CD14-positive monocyte (primary cell): Measurements from ENCODE around the gene APOBEC3B. TPM values are rescaled to one million over a fixed set of nuclear protein-coding genes. Genes with fewer than 3 reads are reported as not detected.
A peak's percentile ranks its signal among the peaks of the same experiment; 100 is the strongest.

Source experiments
- DNase-seq, 3 donors: peaks; one replicate each; pipeline ENCODE4 v3.0.0-alpha.2; 2011 to 2022
- H2AFZ ChIP-seq: 2 replicates; pipeline ENCODE4 v1.6.0; 2012; ENCODE audit warnings: mild to moderate bottlenecking, low read depth, low read length, inconsistent platforms; ENCODE audit not compliant: insufficient read depth, poor library complexity, severe bottlenecking
- H3K27ac ChIP-seq, 2 donors: 1 replicate in 1 of 2; 2 replicates in 1 of 2; pipeline ENCODE4 v1.5.1; 2012 to 2013; ENCODE audit warnings: low read length in 2 of 2, control low read depth in 1 of 2, inconsistent platforms in 1 of 2, low read depth in 1 of 2, mild to moderate bottlenecking in 1 of 2
- H3K27me3 ChIP-seq, 2 donors: one replicate each; pipeline versions ENCODE4 v1.6.0 to v1.6.1; 2011 to 2013; ENCODE audit warnings: low read length in 2 of 2; ENCODE audit not compliant: control insufficient read depth in 2 of 2, insufficient read depth in 2 of 2
- H3K36me3 ChIP-seq, 2 donors: replicated peaks in 1 of 2; 1 replicate in 1 of 2; 2 replicates in 1 of 2; pipeline versions ENCODE4 v1.5.1 to v1.6.1; 2012 to 2013; ENCODE audit warnings: low read length in 2 of 2, control low read depth in 1 of 2, inconsistent platforms in 1 of 2, mild to moderate bottlenecking in 1 of 2; ENCODE audit not compliant: insufficient read depth in 2 of 2, control insufficient read depth in 1 of 2
- H3K4me1 ChIP-seq, 2 donors: 1 replicate in 1 of 2; 2 replicates in 1 of 2; pipeline versions ENCODE4 v1.5.1 to v1.6.1; 2012 to 2013; ENCODE audit warnings: low read length in 2 of 2, control low read depth in 1 of 2, inconsistent platforms in 1 of 2, mild to moderate bottlenecking in 1 of 2, moderate library complexity in 1 of 2; ENCODE audit not compliant: insufficient read depth in 2 of 2, control insufficient read depth in 1 of 2
- H3K4me2 ChIP-seq: replicated peaks from 2 replicates; pipeline ENCODE3; 2012; ENCODE audit warnings: low read length, moderate library complexity, mild to moderate bottlenecking; ENCODE audit not compliant: poor library complexity, severe bottlenecking; ENCODE audit errors: extremely low read depth
- H3K4me3 ChIP-seq, 3 experiments: fragments of 200-600 bp in 1 of 3; sonication (generic) in 1 of 3; replicated peaks in 1 of 3; 1 replicate in 2 of 3; 2 replicates in 1 of 3; pipeline ENCODE4 v1.5.1; 2011 to 2013; ENCODE audit warnings: low read length in 3 of 3, mild to moderate bottlenecking in 3 of 3, control low read depth in 2 of 3, low read depth in 2 of 3, inconsistent platforms in 1 of 3, moderate library complexity in 1 of 3
- H3K79me2 ChIP-seq: 2 replicates; pipeline ENCODE4 v1.6.0; 2012; ENCODE audit warnings: mild to moderate bottlenecking, control low read depth, inconsistent platforms, low read length, moderate library complexity; ENCODE audit not compliant: insufficient read depth
- H3K9ac ChIP-seq: 2 replicates; pipeline ENCODE4 v1.6.0; 2017; ENCODE audit warnings: low read length, mild to moderate bottlenecking; ENCODE audit not compliant: insufficient read depth, poor library complexity, severe bottlenecking
- H3K9me3 ChIP-seq, 2 donors: replicated peaks in 1 of 2; 1 replicate in 1 of 2; 2 replicates in 1 of 2; pipeline versions ENCODE4 v1.5.1 to v1.6.1; 2012 to 2013; ENCODE audit warnings: low read length in 2 of 2, control low read depth in 1 of 2; ENCODE audit not compliant: control insufficient read depth in 1 of 2, insufficient read depth in 1 of 2
- H4K20me1 ChIP-seq: 2 replicates; pipeline ENCODE4 v1.6.0; 2012; ENCODE audit warnings: mild to moderate bottlenecking, low read length, control low read depth, moderate library complexity; ENCODE audit not compliant: insufficient read depth
- H3K27ac Mint-ChIP-seq, 7 donors: one replicate each; pipeline ENCODE4 v1.8.0; 2020; ENCODE audit warnings: mild to moderate bottlenecking in 7 of 7, mixed read lengths in 7 of 7, moderate library complexity in 6 of 7, inconsistent platforms in 2 of 7
- H3K27me3 Mint-ChIP-seq, 3 donors: one replicate each; pipeline ENCODE4 v1.8.0; 2021 to 2022; ENCODE audit warnings: low read depth in 3 of 3, mild to moderate bottlenecking in 3 of 3, mixed read lengths in 3 of 3, moderate library complexity in 3 of 3, inconsistent platforms in 1 of 3
- H3K36me3 Mint-ChIP-seq, 2 donors: one replicate each; pipeline ENCODE4 v1.8.0; 2020; ENCODE audit warnings: mixed read lengths in 2 of 2, inconsistent platforms in 1 of 2, mild to moderate bottlenecking in 1 of 2
- H3K4me1 Mint-ChIP-seq: one replicate; pipeline ENCODE4 v1.8.0; 2020; ENCODE audit warnings: mild to moderate bottlenecking, mixed read lengths
- H3K4me3 Mint-ChIP-seq, 2 donors: one replicate each; pipeline ENCODE4 v1.8.0; 2020; ENCODE audit warnings: mild to moderate bottlenecking in 2 of 2, mixed read lengths in 2 of 2, moderate library complexity in 1 of 2
- H3K9me3 Mint-ChIP-seq, 7 donors: one replicate each; pipeline ENCODE4 v1.8.0; 2020 to 2022; ENCODE audit warnings: mixed read lengths in 7 of 7, mild to moderate bottlenecking in 6 of 7, moderate library complexity in 6 of 7, inconsistent platforms in 2 of 7
- WGBS: methylation state at CpG from one replicate; pipeline ENCODE4 v1.1.5; 2013; ENCODE audit warnings: missing lambda C conversion rate; ENCODE audit not compliant: insufficient coverage; 5-methylcytosine and 5-hydroxymethylcytosine counted together
- intact Hi-C, 2 donors: fragments of 100-400 bp; cut with micrococcal nuclease; formaldehyde crosslinking; loops; one replicate each; pipeline versions ENCODE4 v1.15.0 to v1.15.1; 2023
- polyA plus RNA-seq, 3 donors: library from polyadenylated mRNA; depleted of rRNA in 1 of 3; unstranded in 2 of 3; stranded (reverse) in 1 of 3; fragments of 300-500 nt in 2 of 3; fragments of >200 nt in 1 of 3; fragmentation: Illumina TruSeq in 2 of 3; gene quantifications; 1 replicate in 2 of 3; 2 replicates in 1 of 3; pipeline ENCODE4 v1.2.3, GENCODE V29; 2012 to 2021
- TF ChIP-seq, protein P1 (sequence below): fragments of 200-600 bp; IDR thresholded peaks from one replicate; pipeline ENCODE4 v1.8.0; 2022; ENCODE audit warnings: antibody characterized with exemption, mild to moderate bottlenecking

Gene APOBEC3B
- polyA plus RNA-seq, 3 donors: 0.40 to 48.2 (median 12.6) TPM

DNA sequence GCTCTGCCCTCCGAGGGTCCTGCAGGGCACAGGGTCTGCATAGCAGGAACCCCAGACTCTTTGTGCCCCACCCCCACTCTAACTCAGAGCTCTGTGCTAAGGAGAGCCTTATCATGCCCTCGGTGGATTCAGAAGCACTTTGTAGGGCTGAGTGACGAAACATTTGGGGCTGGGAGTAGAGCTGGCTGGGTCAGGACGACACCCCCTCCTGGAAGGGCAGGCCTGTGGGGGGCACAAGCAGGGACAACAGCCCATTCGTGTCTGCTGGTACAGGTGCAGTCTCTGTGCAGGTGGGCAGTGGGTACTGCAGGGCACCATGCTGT, 15.8 kb upstream of the APOBEC3B start:
- Histone ChIP-seq H3K79me2 (no peaks in the 10 kb centered on the region), H3K4me2 (no peak overlapping the region), H3K9ac (peak overlapping the region; percentile 52), H3K27me3 (no peaks in the 10 kb centered on the region), H3K27ac (peak overlapping the region; percentile 80 to 88), H3K9me3 (no peaks in the 10 kb centered on the region), H4K20me1 (no peaks in the 10 kb centered on the region), H3K4me1 (peaks cover 72 to 81% of the 10 kb centered on the region in 2 donors), H3K4me3 (peak overlapping the region in 1 of 3 experiments; percentile 33), H2AFZ (no peak overlapping the region), H3K36me3 (peaks cover 3 to 15% of the 10 kb centered on the region in 2 donors)
- Mint-ChIP-seq H3K27ac (peak overlapping the region; percentile 91 to 99 (median 97)), H3K4me3 (no peak overlapping the region), H3K4me1 (peaks cover 84% of the 10 kb centered on the region), H3K9me3 (peaks cover 0 to 5% (median 0%) of the 10 kb centered on the region in 7 donors), H3K27me3 (peaks cover 4 to 8% (median 5%) of the 10 kb centered on the region in 3 donors), H3K36me3 (peaks cover 42 to 48% of the 10 kb centered on the region in 2 donors)
- intact Hi-C loops: loop anchor here (2.0 to 5.0 kb wide), 3 partner anchors 14 to 94 kb away; partner anchors contain the start of gene CBX6 (in 1 of the 2)
- no peak for DNase-seq
- WGBS: 90% methylated on average over 3 of the region's 5 CpGs
- TF ChIP-seq, protein P1, sequence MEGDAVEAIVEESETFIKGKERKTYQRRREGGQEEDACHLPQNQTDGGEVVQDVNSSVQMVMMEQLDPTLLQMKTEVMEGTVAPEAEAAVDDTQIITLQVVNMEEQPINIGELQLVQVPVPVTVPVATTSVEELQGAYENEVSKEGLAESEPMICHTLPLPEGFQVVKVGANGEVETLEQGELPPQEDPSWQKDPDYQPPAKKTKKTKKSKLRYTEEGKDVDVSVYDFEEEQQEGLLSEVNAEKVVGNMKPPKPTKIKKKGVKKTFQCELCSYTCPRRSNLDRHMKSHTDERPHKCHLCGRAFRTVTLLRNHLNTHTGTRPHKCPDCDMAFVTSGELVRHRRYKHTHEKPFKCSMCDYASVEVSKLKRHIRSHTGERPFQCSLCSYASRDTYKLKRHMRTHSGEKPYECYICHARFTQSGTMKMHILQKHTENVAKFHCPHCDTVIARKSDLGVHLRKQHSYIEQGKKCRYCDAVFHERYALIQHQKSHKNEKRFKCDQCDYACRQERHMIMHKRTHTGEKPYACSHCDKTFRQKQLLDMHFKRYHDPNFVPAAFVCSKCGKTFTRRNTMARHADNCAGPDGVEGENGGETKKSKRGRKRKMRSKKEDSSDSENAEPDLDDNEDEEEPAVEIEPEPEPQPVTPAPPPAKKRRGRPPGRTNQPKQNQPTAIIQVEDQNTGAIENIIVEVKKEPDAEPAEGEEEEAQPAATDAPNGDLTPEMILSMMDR: no peak

DNA sequence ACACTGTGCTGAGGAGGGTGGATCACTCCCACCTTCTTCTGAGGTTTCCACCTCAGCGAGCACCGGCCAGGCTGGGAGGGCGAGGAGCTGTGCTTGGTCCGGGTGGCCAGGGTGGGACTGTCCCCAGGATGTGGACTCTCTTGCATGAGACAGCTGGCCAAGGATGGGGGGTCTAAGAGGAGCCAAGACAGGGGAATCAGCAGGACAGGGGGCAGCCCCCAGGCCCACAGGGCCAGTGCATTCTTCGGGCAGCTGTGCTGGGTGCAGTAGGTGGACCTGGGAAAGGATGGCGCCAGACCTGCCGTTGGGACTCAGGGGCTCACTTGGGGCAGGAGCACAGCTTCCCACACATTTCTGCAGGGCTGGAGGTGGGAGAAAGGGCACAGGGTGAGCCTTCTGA, 15.2 kb upstream of the APOBEC3B start:
- Mint-ChIP-seq H3K36me3 (peaks cover 36 to 43% of the 10 kb centered on the region in 2 donors), H3K9me3 (peaks cover 0 to 5% (median 0%) of the 10 kb centered on the region in 7 donors), H3K27ac (peak overlapping the region; percentile 91 to 99 (median 97)), H3K27me3 (peaks cover 3 to 8% (median 4%) of the 10 kb centered on the region in 3 donors), H3K4me1 (peaks cover 90% of the 10 kb centered on the region), H3K4me3 (peak overlapping the region in 1 of 2 donors; percentile 39)
- peak overlapping the region in 1 of 3 experiments; percentile 33 for H3K4me3 ChIP-seq
- WGBS: 94% methylated on average over 7 of the region's 7 CpGs
- H3K9ac ChIP-seq: peak overlapping the region; percentile 52
- intact Hi-C loops: loop anchor here (2.0 to 5.0 kb wide), 3 partner anchors 14 to 95 kb away; partner anchors contain the start of gene CBX6 (in 1 of the 2)
- H3K9me3 ChIP-seq: no peaks in the 10 kb centered on the region
- DNase-seq: no peak
- H3K27ac ChIP-seq: peak overlapping the region; percentile 80 to 88
- peaks cover under 1 to 11% of the 10 kb centered on the region in 2 donors for H3K36me3 ChIP-seq
- TF ChIP-seq, protein P1: no peak
- no peaks in the 10 kb centered on the region for H3K27me3 ChIP-seq
- H4K20me1 ChIP-seq: no peaks in the 10 kb centered on the region
- no peak overlapping the region for H2AFZ ChIP-seq
- peak overlapping the region; percentile 26 for H3K4me2 ChIP-seq
- H3K79me2 ChIP-seq: no peaks in the 10 kb centered on the region
- H3K4me1 ChIP-seq: peaks cover 78 to 87% of the 10 kb centered on the region in 2 donors
